Measurements from ENCODE around the gene NCBP1.
A peak's percentile ranks its signal among the peaks of the same experiment; 100 is the strongest.
"Not testable (repeated sequence)": the region's sequence is repeated elsewhere in the genome, so short reads cannot be mapped to it uniquely, and the experiment has no call there.

NCBP1 gene

DNA sequence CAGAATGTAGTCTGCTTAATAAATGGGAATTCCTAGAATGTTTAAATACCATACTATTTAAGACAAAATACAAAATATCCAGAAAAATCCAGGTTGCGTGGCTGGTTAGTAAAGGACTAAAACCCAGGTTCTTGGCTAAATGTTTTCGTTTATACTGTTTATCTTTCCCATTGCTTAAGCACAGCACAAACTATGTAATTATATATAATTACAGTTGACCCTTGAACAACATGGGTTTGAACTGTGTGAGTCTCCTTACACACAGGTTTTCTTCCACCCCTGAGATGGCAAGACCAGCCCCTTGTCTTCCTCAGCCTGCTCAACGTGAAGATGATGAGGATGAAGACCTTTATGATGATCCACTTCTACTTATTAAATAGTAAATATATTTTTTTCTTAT is 38.8 kb downstream of the NCBP1 start:
- no peak for DNase-seq (ENCODE audit: low read depth)

DNA sequence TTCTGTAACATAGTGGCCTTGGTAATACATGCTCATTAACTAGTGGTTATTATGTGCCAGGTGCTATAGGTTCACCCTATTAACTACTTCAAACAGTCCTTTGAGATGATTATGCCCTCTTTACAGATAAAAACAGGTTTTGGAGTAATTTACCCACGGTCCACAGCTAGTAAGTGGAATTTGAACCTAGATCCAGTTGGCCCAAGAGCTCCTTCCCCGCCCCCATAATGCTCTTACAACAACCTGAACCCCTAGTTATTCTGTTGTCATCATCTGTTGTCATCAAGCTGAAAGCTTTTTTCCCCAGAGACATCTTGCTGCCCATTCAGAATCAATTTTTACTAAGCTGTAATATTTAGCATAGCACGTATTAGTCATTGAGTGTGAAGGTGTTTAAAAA is 40.3 kb downstream of the NCBP1 start:
- no peak for DNase-seq (ENCODE audit: low read depth)

DNA sequence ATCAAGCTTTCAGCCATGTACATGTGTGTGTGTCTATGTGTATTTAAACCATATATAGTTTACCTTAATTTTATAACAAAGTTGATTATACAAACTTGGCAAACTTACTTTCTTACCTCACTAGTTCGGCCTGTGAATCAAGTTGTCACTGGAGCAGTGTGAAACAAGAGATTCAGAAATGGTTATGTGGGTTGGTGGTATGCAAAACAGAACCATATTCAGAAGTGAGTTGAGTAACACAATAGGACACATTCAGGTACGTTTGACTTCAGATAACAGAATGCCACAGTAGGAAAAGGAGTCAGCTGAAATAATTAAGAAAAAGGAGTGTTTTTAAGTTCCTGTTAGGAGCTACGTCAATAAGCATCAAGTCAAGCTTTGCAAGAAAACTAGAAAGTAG is 42.0 kb downstream of the NCBP1 start:
- no peak for DNase-seq (ENCODE audit: low read depth)

DNA sequence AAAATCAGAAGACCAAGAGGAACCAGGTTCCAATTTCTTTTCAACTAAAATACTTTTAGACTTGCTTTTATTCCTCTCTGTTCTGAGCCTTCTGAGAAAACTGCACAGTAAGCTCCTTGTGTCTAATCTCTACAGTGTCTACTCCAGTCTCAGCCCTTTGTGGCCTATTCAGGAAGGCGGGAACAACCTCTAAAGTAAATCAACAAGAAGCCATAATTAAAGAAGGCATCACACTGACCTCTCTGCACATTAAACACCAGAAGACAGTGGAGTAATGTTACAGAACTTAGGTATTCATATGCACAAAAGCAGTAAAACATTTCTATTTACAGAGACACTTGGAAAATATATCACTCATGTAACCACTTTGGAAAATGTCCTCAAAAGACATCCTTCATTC is 48.6 kb downstream of the NCBP1 start:
- no peak for DNase-seq (ENCODE audit: low read depth)

DNA sequence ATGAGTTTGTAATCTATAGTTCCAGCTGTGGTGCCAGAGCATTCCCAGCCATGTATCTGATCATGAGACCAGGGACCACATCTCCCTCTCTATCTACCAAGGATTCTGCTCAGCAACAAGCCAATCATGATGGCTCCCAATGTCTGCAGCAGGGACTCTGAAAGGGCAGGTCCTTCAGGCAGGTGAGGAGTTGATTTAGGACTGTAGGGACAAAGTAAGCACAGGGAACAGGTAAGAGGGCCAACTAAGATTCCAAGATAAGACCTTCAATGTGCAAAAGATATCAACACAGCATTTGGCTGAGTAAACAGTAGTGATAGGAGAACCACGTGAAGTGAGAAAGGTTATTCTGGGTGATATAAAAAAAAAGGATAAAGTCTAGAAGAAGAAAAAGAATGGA is 55.0 kb downstream of the NCBP1 start:
- DNase-seq (ENCODE audit: low read depth): no peak

DNA sequence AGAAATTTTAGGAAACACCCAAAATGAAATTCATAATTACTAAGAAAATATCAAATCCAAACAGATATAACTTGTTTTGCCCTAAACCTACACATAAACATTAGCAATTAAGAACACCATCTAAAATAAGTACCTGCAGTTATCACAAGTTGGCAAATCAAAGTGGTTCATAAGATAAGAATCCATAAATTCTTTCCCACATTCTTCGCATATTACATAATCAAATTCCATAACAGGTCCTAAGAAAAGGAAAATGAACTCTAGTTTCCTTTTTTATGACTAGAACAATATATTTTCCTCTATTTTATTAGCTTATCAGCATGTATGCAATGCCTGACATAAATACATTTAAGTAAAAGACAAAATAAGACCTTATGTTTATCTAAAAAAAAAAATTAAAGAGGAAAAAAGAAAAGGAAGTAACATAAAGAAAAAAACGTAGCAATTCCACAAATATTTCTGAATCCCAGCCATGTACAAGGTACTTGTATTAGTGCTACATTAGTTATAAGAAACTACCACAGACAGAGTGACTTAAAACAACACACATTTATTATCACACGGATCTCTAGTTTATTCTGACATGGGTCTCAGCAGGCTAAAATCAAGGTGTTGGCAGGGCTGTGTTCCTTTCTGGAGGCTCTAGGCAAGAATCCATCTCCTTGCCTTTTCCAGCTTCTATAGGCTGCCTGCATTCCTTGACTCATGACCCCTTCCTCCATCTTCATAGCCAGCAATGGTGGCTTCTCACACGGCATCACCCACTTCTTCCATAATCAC is 56.0 kb downstream of the NCBP1 start:
- DNase-seq (ENCODE audit: low read depth): no peak

DNA sequence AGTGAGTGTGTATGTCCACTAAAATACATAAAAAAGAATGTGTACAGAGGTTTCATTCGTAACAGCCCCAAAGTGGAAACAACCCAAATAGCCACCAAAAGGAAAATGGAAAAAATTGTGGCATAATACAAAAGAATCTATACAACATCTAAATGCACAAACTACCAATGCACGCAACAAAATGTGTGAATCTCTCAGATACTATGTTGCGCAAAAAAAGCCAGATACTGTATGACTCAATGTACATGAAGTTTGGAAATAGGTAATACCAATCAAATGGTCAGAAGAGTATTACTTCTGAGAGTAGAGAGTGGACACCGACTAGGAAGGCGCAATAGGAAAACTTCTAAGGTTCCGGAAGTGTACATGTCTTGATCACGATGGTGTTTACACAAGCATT is 61.1 kb downstream of the NCBP1 start:
- no peak for DNase-seq (ENCODE audit: low read depth)

DNA sequence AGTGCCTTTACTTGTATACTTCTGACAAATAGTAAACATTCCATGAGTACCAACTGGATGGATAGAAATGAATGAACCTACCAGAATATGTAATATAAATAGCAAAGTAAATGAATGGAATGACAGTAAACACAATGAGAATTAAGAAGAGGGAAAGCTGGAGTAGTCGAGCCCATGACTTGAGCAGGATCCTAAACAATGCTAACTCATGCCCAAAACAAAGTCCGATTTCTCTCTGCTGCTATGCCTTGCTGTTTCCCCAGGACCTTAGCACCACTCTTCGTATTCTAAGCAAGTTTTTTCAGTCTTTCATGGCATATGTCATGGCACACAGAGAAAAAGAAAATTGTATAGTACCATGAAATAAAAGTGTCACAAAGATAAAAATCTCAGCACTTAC is 61.8 kb downstream of the NCBP1 start:
- no peak for DNase-seq (ENCODE audit: low read depth)

DNA sequence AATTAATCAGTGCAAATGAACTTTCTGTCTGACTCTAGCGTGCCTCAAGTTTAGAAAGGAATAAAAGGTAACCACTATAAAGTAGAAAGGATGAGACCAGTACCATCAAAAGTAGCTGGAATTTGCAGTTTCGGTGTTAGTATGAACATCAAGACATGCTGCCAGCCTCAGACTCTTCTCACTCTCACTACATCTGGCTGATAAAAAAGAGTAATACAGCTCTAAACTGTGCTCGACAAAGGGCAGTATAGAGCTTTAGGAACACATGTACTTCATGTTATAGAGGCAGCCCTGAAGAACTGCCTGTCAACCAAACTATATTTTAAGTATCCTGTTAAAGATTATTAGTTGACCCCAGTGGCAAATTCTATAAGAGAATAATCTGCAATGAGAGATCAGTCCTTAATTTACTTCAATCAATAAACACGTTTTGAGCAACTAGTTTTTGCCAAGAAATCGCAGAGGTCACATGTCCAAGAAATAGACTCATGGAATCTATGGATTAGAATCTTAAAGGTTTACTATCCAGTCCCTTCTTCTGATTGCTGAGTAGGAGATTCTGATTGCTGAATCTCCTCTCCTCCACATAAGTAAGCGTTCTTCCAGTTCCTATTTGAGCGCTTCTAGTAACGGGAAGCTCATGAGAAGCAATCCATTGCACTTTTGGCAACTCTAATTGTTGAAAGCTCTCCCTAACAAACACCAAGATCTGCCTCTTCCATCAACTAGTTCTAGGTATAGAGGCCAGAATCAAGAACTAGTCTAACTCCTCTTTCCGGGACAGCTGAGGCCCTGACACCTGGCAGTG is 62.6 kb downstream of the NCBP1 start:
- no peak for DNase-seq (ENCODE audit: low read depth)

DNA sequence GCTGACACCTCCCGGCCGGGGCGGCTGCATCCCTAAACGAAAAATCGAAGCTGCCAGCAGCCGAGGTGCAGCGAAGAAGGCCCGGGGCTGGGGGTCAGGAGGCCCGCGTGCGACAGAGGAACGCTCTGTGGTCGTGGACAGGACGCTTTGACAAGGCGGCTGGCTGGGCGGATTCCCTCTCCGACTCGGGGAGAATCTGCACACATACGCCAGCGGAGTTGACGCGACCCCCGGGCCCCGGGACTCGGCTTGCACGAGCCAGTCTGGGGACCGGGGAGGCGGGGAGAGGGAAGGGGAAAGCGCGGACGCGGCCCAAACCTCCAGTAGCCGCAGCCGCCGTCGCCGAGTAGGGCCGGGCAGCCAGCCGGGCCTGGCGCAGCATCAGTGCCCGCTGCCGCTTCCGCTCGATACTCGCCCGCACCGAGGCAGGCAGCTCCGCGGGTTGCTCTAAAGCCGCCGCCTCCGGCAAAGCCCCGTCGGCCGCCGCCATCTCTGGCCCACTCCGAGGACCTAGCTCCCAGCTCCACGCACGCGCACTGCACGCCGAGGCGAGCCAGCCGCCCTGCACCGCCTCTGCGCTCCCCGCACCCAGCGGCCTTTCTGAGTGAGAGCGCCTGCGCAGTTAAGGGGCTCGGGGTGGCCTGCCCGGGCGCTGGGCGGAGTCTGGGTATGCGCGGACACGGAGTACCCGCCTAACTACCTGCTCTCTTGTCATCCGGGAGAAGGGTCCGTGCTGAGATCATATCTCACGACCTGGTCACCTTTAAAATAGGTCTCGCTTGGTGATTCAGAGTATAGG is 63.4 kb downstream of the NCBP1 start, which contains the start of gene XPA:
Gene XPA (minus strand): TSS at position 538 of the 799 bp plus-strand sequence. CDS start 48 bp downstream, at position 490.
- DNase-seq (ENCODE audit: low read depth): peak; percentile 96

DNA sequence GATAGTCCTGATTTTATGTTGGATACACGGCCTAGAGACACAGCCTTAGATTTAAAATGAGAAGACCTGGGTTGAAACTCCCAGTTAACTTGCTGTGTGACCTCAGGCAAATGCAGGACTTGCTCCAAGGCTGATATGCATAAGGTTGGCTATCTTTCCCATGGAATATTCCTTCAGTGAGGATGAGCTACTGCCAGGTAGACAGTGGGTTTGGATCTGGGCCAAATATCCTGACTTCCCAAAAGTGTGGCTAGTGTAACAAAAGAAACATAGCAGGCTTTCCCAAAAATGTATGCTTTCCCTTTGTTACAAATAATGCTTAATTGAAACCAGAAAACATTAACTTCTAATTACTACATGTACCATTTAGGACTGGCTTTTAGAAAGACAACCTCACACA is 64.2 kb downstream of the NCBP1 start:
- no peak for DNase-seq (ENCODE audit: low read depth)

DNA sequence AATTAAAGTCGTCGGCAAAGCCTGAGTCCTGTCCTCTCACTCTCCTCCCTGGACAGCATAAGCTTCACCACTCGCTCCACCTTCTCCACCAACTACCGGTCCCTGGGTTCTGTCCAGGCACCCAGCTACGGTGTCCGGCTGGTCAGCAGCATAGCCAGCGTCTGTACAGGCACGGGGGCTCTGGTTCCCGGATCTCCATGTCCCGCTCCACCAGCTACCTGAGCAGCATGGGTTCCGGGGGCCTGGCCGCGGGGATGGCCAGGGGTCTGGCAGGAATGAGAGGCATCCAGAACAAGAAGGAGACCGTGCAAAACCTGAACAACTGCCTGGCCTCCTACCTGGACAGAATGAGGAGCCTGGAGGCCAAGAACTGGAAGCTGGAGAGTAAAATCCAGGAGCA is 65.2 kb downstream of the NCBP1 start:
- no peak for DNase-seq (ENCODE audit: low read depth)

DNA sequence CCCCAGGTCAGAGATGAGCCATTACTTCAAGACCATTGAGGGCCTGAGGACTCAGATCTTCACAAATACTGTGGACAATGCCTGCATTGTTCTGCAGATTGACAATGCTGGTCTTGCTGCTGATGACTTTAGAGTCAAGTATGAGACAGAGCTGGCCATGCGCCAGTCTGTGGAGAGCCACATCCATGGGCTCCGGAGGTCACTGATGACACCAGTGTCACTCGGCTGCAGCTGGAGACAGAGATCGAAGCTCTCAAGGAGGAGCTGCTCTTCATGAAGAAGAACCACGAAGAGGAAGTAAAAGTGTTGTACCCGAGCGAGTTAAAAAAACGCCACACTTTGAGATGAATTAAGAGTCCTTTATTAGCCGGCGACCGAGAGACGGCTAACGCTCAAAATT is 65.7 kb downstream of the NCBP1 start:
- DNase-seq (ENCODE audit: low read depth): not testable (repeated sequence)

DNA sequence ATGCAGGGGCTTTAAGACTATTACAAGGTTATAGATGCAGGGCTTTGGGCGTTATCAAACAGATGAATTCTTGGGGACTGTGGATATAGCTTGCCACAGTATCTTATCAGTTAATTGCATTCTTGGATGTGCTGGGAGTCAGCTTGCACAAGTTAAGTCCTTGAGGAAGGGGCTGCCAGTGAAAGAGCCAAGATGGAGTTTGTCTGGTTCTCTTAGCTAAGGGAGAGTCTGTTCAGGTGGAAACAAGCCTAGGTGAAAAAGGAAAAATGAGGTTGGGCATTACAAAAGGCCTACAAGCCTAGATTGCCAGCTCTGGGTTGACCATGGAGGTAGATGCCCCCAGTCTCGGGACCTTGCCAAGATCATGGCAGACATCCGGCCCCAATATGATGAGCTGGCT is 66.2 kb downstream of the NCBP1 start:
- DNase-seq (ENCODE audit: low read depth): not testable (repeated sequence)

DNA sequence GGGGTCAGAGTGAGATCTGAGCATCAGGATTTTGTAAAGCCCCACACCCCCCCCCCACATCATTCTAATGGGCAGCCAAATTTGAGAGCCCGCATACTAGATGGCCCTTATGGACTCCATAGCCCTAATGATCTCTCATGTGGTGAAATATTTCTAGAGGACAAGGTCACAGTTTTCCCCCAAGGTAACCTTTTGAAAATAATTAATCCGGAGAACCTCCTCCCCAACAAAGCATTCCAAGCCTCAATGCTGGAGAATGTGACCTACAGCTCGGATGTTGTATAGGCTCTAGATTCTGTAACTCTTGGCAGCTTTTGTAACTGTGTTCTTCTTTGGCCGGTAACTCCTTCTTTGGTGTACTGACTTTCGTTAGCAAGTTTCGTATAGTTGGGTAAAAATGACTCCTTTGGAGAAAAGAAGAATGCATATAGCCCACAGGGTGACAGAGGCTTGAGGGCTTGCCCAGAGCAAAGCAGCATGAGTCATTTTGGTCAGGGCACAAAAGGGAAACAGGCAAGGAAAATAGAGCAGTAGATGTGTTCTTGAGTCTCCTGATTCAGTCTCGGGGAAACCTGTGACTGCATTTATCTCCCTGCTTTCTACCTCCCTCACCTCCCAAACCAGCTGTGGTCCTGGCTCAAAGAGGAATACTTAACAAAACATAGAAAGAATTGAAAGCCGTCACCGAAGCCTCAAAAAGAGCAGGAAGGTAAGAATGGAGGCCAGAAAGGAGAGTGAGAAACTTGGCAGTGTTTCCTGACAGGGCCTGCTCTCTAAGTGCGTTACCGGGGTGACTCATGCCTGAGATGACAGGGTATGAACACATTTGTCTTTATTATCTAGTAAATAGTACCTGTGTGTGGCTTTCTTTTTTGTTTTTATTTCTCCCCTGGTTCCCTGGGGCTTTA is 70.1 kb downstream of the NCBP1 start:
- no peak for DNase-seq (ENCODE audit: low read depth)

DNA sequence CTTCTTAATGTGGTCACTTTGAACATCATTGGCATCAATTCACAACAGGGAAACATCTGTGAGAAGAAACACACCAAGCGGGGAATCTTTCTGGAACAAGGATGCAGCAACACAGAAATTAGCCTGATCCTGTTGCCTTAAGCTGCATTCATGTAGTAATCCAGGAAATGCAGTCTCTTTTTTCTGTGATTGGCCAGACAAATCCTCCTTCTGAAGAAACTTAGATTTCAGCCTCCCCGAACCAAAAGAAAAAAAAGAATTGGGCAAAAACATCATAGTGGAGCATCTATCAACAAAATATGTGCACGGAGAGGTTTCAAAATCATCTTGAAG is 70.7 kb downstream of the NCBP1 start:
- no peak for DNase-seq (ENCODE audit: low read depth)

DNA sequence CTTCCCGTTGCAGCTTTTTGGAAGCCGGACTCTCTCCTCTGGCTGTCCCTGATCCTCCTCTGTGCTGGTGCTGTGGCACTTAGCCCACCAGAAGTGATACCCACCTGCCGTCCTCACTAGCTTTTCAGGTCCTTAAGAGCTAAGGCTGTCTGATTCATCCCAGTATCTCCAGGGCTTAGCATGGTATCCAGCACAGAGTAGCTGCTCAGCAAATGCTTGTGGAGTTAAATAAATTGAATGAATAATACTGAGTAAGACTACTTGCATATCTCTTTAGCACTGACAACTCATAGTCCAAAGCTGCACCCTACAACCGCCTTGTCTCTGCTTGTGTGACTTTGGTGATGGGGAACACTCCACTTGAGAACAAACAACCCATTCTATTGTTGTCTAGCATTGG is 71.2 kb downstream of the NCBP1 start:
- DNase-seq (ENCODE audit: low read depth): no peak

DNA sequence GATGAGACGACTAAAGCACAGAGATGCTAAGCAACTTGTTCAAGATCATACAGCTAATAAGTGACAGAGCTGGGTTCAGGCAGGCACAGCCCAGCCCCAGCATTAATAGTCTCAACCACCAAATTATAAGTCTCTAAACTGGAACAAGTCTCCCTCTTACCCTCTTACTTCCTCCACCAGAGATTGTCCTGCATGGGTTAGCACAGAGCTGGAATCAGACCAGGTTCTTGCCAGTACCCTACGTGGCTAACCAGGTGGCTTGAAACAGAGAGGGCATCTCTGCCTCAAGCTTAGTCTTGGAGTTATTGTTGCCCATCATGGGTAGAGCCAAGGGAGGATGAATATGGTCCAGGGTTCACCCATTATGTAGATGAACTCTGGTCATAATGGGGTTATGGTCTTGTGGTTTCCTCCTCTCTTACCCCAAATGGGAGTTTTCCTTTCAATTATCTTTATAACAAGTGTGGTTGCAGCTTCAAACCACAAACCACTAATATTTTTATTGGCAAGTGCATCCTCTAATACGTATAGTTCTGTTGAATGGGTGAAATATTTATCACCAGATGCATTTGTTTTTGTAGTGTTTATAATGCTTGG is 71.8 kb downstream of the NCBP1 start:
- no peak for DNase-seq (ENCODE audit: low read depth)

DNA sequence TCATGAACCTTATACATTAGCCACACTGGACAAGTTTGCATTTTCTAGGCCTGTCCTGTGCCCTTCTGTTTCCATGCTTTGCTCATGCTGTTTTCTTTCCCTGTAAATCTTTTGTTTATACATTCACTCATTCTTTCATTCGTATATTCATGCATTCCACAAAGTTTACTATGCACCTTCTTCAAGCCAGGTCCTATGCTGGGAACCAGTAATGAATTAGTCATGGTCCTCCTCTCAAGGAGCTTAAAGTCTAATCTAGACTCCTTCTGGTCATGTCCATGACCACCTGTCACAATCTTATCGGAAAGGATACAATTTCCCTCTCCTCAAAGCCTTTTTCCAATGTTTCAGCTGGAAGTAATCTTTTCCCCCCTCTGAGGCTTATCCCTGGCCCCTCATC is 72.6 kb downstream of the NCBP1 start:
- no peak for DNase-seq (ENCODE audit: low read depth)

DNA sequence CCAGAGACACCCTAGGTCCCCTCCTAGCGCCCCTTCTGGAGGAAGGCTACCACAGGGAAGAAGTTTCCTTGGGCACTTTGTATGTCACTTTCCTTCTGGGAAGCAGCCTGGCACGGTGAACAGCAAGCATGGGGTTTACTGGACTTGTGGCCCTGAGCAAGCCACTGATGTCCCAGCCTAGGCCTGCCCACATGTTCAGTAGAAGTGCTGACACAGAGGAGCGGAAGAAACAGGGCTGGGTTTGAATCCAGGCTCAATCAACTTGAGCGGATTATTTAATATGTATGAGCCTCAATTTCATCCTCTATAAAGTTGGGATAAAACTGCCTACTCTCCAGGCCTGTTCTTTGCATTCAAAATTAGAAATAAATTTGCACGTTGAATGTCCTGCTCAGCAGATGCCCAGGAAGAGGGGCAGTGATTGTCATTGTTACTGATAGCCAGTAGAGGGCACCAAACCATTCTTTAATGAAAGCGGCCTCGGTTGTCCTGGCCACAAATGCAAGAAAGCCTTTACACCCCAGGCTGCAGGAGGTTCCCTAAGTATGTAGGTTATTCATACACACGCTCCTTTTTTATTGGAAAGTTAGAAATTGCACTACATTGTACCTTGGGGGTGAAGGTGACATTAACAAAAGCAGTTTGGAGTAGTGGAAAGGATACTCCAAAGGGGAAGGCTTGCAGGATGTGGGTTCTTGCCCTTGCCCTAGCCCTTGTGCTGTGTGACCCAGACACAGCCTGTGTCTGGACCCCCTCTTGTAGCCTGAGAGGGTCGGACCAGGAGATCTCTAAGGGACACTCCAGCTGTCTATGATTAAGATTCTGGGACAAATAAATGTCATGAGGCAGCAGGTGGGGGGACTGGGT is 77.0 kb downstream of the NCBP1 start:
- DNase-seq (ENCODE audit: low read depth): peak; percentile 26

All from activated T-cell treated with anti-CD3 and anti-CD28 coated beads for 24 hours (primary cell).